Measurements from ENCODE around the gene ZDHHC7.

The ZDHHC7 gene

GRCh38 chr16:84964386-84965128 is 46.8 kb downstream of the ZDHHC7 start:
- no peak for DNase-seq (ENCODE audit: low read depth in 2 of 2)

DNA sequence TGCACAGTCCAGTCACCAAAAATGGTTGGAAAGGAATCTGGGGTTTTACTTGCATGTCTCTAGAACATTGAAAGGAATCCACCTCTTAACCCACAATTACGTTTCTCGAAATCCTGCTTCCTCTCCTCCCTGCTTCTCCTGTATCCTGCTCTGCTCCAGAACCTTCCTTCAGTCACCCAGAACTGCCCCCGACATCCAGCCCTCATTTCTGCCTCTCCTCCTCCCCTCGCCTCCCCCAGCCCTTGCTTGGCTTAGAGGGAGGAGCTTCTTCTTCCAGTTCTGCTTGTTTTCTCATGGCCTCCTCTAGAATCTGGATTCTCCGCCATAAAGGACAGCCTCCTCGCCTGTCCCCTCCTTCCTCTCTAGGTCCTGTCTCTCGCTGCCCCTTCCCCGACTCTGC is 48.3 kb downstream of the ZDHHC7 start:
- DNase-seq (ENCODE audit: low read depth in 2 of 2), result no peak

DNA sequence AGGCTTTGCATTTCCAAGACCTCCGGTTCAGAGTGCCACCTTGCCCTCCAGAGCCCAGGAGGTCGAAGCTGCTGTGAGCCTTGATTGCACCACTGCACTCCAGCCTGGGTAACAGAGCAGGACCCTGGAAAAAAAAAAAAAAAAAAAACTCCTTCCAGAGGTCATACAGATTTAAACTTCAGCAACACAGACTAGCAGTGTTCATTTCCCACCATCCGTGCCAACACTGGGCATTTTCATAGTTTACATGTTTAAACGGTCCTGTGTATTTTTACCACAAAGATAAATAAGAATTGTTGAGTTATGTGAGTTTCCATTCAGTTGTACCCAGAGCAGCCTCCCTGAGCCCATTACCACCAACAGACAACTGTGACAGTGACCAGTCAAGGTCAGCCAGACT is 50.4 kb downstream of the ZDHHC7 start:
- no peak for DNase-seq (ENCODE audit: low read depth in 2 of 2)

GRCh38 chr16:84959784-84960417 is 51.4 kb downstream of the ZDHHC7 start:
- no peak for DNase-seq (ENCODE audit: low read depth in 2 of 2)

DNA sequence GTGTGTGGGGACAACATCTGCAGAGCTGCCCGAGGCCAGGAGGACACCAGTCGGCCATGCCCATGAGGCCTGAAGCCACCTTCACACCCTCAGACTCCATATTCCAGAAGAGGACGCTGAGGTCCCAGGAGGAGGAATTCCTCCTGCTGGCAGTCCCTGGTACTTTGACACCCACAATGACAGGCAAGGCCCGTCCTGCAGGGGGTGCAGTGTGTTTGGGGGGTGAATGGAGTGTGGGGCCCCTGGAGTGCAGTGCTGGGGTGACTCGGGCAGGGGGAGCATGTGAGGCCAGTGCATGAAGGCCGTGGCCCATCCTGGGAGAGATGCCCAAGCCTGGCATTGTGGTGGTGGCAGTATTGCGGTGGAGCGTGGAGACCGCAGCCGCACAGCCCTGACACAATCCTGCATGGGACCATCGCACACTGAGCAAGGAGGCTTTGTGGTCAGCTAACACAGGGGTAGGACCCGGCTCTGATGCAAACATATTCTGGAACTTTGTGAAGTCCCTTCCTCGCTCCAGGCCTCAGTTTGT is 52.2 kb downstream of the ZDHHC7 start:
- no peak for DNase-seq (ENCODE audit: low read depth in 2 of 2)

DNA sequence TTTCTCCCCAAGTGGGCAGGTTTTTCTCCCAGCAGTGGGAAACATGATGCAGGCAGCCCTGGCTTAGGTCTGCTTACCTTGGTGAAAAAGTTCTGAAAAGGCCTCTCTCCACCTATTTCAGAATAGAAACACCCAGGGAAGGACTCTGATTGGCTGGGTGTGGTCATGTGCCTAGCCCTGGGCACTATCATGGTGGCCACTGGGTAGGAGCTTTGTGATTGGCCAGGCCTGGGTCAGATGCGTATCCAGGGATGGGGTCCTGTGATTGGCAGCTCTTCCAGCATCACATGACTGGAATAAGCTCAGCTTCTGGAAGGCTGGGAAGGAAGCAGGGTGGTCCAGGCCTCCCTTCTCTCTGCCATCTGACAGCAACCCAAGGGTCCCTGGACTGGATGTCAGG is 53.5 kb downstream of the ZDHHC7 start:
- DNase-seq (ENCODE audit: low read depth in 2 of 2), result no peak

GRCh38 chr16:84957192-84957591 is 54.1 kb downstream of the ZDHHC7 start:
- DNase-seq (ENCODE audit: low read depth in 2 of 2), result no peak

DNA sequence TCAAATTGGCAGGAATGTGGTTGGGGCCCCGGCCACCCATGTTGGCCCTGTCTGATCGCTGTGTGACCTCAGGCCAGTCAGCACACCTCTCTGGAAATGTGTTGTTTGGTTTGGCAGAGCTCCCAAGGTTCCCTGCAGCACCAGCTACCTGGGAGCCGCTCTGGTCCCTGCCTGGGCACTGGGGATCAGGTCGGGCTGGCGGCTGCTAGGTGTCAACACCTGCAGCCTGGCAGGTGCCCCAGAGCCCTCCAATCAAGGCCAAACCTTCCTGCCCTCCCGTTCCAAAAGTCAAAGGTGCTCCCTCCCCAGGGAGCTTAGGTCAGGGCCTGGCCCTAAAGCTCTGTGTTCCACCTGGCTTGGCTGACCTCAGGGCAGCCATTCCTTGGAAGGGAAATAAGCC is 55.9 kb downstream of the ZDHHC7 start:
- no peak for DNase-seq (ENCODE audit: low read depth in 2 of 2)

GRCh38 chr16:84953190-84953746 is 58.1 kb downstream of the ZDHHC7 start:
- DNase-seq (ENCODE audit: low read depth in 2 of 2), result no peak

DNA sequence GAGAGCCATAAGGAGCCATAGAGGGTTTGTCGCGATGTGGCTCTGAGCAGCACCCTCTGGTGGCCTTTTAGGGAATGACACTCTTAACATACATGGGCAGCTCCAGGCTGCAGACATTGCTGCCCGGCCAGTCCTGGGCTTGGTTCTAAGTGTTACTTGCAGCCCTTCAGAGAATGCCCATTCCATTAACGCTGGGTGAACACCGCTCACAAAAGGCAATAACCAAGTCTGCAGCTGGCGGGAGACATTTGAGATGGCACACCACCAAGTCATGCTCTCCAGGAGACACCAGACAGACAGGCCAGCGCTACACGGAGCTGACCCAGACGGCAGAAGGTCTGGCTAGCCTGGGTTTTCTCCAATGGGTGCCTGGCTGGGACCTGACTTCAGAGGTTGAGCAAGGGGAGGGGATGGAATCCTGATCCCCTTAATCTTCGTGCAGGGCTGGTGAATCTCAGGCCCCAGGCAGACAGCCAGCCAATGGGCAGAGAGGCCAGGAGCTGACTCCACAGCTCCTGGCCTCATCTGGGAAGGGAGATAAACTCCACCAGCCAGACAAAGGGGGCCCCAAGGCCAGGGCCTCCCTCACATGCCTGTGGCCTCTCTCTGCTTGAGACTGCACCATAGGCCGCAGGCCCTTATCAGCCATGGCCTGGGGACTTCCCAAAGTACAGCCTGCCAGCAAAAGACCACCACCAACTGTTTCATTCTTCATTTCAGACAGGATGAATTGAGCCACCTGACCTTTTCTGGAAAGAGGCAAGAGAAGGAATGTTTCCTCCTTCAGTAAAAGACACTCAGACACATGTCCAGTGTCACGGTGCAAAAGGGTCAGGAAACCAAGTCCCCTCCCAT is 58.8 kb downstream of the ZDHHC7 start:
- peak; percentile 24 to 35 for DNase-seq (ENCODE audit: low read depth in 2 of 2)

- no peak for DNase-seq (ENCODE audit: low read depth in 2 of 2)
Observed at GRCh38 chr16:84950906-84951305, 60.4 kb downstream of the ZDHHC7 start.

GRCh38 chr16:84949772-84950436 is 61.4 kb downstream of the ZDHHC7 start:
- DNase-seq (ENCODE audit: low read depth in 2 of 2), result no peak

DNA sequence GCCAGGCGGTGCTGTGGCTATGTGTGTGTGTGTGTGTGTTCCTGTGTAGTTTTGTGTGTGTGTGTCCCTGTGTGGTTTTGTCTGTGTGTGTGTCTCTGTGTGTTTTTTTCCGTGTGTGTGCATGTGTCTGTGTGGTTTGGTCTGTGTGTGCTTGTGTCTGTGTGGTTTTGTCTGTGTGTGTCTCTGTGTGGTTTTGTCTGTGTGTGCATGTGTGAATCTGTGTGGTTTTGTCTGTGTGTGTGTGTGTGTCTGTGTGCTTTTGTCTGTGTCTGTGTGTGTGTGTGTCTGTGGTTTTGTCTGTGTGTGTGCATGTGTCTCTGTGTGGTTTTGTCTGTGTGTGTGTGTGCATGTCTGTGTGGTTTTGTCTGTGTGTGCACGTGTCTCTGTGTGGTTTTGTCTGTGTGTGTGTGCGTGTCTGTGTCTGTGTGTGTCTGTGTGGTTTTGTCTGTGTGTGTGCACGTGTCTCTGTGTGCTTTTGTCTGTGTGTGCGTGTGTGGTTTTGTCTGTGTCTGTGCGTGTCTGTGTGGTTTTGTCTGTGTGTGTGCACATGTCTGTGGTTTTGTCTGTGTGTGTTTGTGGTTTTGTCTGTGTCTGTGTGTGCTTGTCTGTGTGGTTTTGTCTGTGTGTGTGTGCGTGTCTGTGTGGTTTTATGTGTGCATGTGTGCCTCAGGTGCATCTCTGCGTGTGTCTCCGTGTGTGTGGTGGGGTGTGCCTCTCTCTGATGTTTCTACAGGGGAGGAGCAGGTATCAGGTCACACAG is 62.3 kb downstream of the ZDHHC7 start:
- no peak for DNase-seq (ENCODE audit: low read depth in 2 of 2)

GRCh38 chr16:84947996-84948850 is 63.1 kb downstream of the ZDHHC7 start:
- DNase-seq (ENCODE audit: low read depth in 2 of 2), result no peak

- DNase-seq (ENCODE audit: low read depth in 2 of 2), result no peak
Observed at GRCh38 chr16:84947022-84947421, 64.3 kb downstream of the ZDHHC7 start.

GRCh38 chr16:84943620-84944019 is 67.7 kb downstream of the ZDHHC7 start:
- DNase-seq (ENCODE audit: low read depth in 2 of 2), result no peak

DNA sequence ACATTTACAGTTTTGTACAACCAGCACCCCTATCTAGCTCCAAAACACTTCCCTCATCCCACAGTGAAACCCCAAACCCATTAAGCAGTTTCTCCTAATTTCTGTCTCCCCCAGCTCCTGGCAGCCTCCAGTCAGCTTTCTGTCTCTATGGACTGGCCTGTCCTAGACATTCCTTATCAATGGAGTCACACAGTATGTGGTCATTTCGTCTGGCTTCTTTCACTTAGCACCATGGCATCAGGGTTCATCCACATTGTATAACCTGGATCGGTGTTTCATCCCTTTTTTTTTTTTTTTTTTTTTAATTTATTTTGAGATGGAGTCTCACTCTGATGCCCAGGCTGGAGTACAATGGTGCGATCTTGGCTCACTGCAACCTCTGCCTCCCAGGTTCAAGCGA is 68.5 kb downstream of the ZDHHC7 start:
- DNase-seq (ENCODE audit: low read depth in 2 of 2), result no peak

- DNase-seq (ENCODE audit: low read depth in 2 of 2), result no peak
Observed at GRCh38 chr16:84941921-84942320, 69.4 kb downstream of the ZDHHC7 start.

GRCh38 chr16:84940670-84941551 is 70.4 kb downstream of the ZDHHC7 start:
- DNase-seq (ENCODE audit: low read depth in 2 of 2), result no peak
